Esophagus squamous epithelium (tissue), 4 donors: ENCODE data around the gene DPYSL4.

Source experiments
- CTCF ChIP-seq, 6 experiments: fragments of 450-650 bp in 4 of 6; fragments of 200-600 bp in 2 of 6; sonication (generic) in 2 of 6; IDR thresholded peaks; one replicate each; pipeline ENCODE4 v1.5.1; 2016 to 2019; ENCODE audit warnings: antibody characterized with exemption in 6 of 6, mild to moderate bottlenecking in 4 of 6, moderate library complexity in 4 of 6
- POLR2A ChIP-seq, 4 donors: fragments of 450-650 bp; IDR thresholded peaks; one replicate each; pipeline ENCODE4 v1.6.1; 2017; ENCODE audit warnings: antibody characterized with exemption in 4 of 4, mild to moderate bottlenecking in 4 of 4, moderate library complexity in 3 of 4

GRCh38 chr10:132158122-132158741, 28.5 kb upstream of the DPYSL4 start:
- no peak for TF ChIP-seq CTCF (IDR thresholded peaks at IDR 0.05)
- TF ChIP-seq POLR2A (IDR thresholded peaks at IDR 0.05): no peak
